ENCODE results near the gene KLF7. TPM values are rescaled to one million over a fixed set of nuclear protein-coding genes. Genes with fewer than 3 reads are reported as not detected.

The KLF7 gene
- total RNA-seq, 1 donor from 2014 or later = 5.2 TPM

- no peak overlapping the region for H3K4me3 Mint-ChIP-seq
- Histone ChIP-seq H3F3A (ENCODE audit: low read depth) (peaks cover 21% of the 10 kb centered on the region), H3K4me1 (peaks cover 39% of the 10 kb centered on the region), H3K36me3 (no peaks in the 10 kb centered on the region), H3K9ac (no peak overlapping the region), H3K27me3 (peaks cover 15% of the 10 kb centered on the region), H3K79me2 (ENCODE audit: low read depth) (peaks cover 37% of the 10 kb centered on the region), H3K4me2 (peak overlapping the region; percentile 3), H4K20me1 (ENCODE audit: low read depth) (peaks cover 33% of the 10 kb centered on the region), H3K4me3 (no peak overlapping the region), H3K27ac (no peak overlapping the region), H2AFZ (replicated peaks) (no peak overlapping the region), H3K9me3 (ENCODE audit: low read depth) (no peaks in the 10 kb centered on the region)
- no peak overlapping the region for H3K27ac Mint-ChIP-seq
- H3K27me3 Mint-ChIP-seq (ENCODE audit: insufficient read depth, low read depth) = peaks cover 4% of the 10 kb centered on the region
- H3K9me3 Mint-ChIP-seq = no peaks in the 10 kb centered on the region
- TF ChIP-seq EZH2 (IDR thresholded peaks at IDR 0.05) (no peak), EZH2phosphoT487 (IDR thresholded peaks at IDR 0.05) (no peak), CTCF (IDR thresholded peaks at IDR 0.05) (no peak)
- H3K4me1 Mint-ChIP-seq = peaks cover 61% of the 10 kb centered on the region
- DNase-seq (ENCODE audit: low spot score) = peak; percentile 68
- H3K36me3 Mint-ChIP-seq = no peaks in the 10 kb centered on the region
Measured at GRCh38 chr2:207160115-207160514, 5.6 kb downstream of the KLF7 start.

- H3K9ac ChIP-seq = no peak overlapping the region
- no peaks in the 10 kb centered on the region for H3K9me3 ChIP-seq (ENCODE audit: low read depth)
- no peak overlapping the region for H3K4me2 ChIP-seq
- H3F3A ChIP-seq (ENCODE audit: low read depth) = peaks cover 23% of the 10 kb centered on the region
- H4K20me1 ChIP-seq (ENCODE audit: low read depth) = peaks cover 25% of the 10 kb centered on the region
- H3K4me1 ChIP-seq = peaks cover 45% of the 10 kb centered on the region
- Mint-ChIP-seq H3K9me3 (no peaks in the 10 kb centered on the region), H3K27me3 (ENCODE audit: insufficient read depth, low read depth) (peaks cover 4% of the 10 kb centered on the region), H3K4me1 (peaks cover 64% of the 10 kb centered on the region), H3K36me3 (no peaks in the 10 kb centered on the region), H3K27ac (no peak overlapping the region), H3K4me3 (no peak overlapping the region)
- H2AFZ ChIP-seq (replicated peaks) = no peak overlapping the region
- no peak overlapping the region for H3K4me3 ChIP-seq
- H3K27me3 ChIP-seq = peaks cover 4% of the 10 kb centered on the region
- H3K79me2 ChIP-seq (ENCODE audit: low read depth) = peaks cover 45% of the 10 kb centered on the region
- H3K27ac ChIP-seq = no peak overlapping the region
- no peak for DNase-seq (ENCODE audit: low spot score)
- TF ChIP-seq CTCF (IDR thresholded peaks at IDR 0.05) (no peak), EZH2phosphoT487 (IDR thresholded peaks at IDR 0.05) (no peak), EZH2 (IDR thresholded peaks at IDR 0.05) (no peak)
- H3K36me3 ChIP-seq = no peaks in the 10 kb centered on the region
Measured at GRCh38 chr2:207159002-207159401, 6.7 kb downstream of the KLF7 start.

GRCh38 chr2:207157731-207158130, 8.0 kb downstream of the KLF7 start:
- Histone ChIP-seq H3K4me1 (peaks cover 45% of the 10 kb centered on the region), H3K9me3 (ENCODE audit: low read depth) (no peaks in the 10 kb centered on the region), H2AFZ (replicated peaks) (no peak overlapping the region), H3K27me3 (no peaks in the 10 kb centered on the region), H3K9ac (no peak overlapping the region), H4K20me1 (ENCODE audit: low read depth) (peaks cover 13% of the 10 kb centered on the region), H3K4me2 (no peak overlapping the region), H3K79me2 (ENCODE audit: low read depth) (peaks cover 55% of the 10 kb centered on the region), H3K36me3 (no peaks in the 10 kb centered on the region), H3K4me3 (no peak overlapping the region), H3K27ac (no peak overlapping the region), H3F3A (ENCODE audit: low read depth) (peaks cover 15% of the 10 kb centered on the region)
- H3K36me3 Mint-ChIP-seq = no peaks in the 10 kb centered on the region
- no peak for TF ChIP-seq EZH2phosphoT487 (IDR thresholded peaks at IDR 0.05)
- no peak for TF ChIP-seq EZH2 (IDR thresholded peaks at IDR 0.05)
- TF ChIP-seq CTCF (IDR thresholded peaks at IDR 0.05) = no peak
- peaks cover 4% of the 10 kb centered on the region for H3K27me3 Mint-ChIP-seq (ENCODE audit: insufficient read depth, low read depth)
- DNase-seq (ENCODE audit: low spot score) = no peak
- no peaks in the 10 kb centered on the region for H3K9me3 Mint-ChIP-seq
- no peak overlapping the region for H3K27ac Mint-ChIP-seq
- H3K4me3 Mint-ChIP-seq = no peak overlapping the region
- peaks cover 64% of the 10 kb centered on the region for H3K4me1 Mint-ChIP-seq

Data from neural progenitor cell (in vitro differentiated cells).